GM19025 (cell line): ENCODE results near the gene C17orf100.

Source experiments
- ATAC-seq: cut with Tn5 transposase; IDR thresholded peaks from one replicate; pipeline ENCODE4 v1.9.1; 2021; ENCODE audit warnings: mild to moderate bottlenecking, low read depth, moderate library complexity; ENCODE audit not compliant: unreplicated experiment

C17orf100 gene

DNA sequence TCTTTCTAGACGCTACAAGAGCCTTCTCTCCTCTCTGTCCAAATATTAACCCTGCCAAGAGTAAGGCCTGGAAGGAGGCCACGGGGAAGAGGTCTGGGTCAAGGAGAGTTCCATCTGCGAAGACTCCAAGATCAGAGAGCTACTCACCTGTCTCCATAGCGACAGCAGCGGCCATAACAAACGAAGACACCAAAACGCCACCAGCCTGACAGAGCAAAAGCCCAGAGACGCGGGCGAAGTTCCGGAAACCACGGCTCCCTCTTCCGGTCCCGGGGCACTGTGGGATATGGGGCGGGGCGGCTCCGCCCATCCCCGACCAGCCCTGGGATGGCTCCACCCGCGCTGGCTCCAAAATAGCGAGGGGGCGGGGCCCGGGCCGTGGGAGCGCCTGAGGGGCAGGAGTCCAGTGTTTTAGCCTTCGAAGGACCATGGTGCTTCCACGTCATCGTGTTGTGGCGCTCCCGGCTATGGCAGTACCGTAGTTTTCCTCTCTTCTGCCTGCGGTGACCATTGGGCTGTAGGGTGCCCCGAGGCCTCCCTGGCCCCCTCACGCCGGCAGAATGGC is at the start of gene C17orf100, which contains the start of gene MED31:
C17orf100 (plus strand) TSS at position 409 of the 565 bp plus-strand sequence; CDS start at position 561, 152 bp downstream.
MED31 (minus strand) TSS at position 252 of the 565 bp plus-strand sequence; CDS start at position 175, 77 bp downstream.
- ATAC-seq, result peak; percentile 88

DNA sequence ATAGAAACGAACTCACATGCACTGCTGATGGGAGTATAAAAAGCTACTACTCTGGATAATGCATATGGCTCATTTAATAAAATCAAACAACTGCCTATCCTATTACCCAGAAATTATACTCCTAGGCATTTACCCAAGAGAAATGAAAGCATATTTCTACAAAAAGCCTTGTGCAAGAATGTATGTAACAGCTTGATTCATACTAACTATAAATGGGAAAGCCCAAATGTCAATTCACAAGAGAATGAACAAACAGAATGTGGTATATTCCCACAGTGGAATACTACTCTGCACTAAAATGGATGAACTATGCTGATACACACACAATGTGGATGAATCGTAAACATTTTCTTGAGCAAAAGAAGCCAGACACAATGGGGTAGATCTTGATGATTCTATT is 49.4 kb upstream of the C17orf100 start:
- ATAC-seq, result no peak

DNA sequence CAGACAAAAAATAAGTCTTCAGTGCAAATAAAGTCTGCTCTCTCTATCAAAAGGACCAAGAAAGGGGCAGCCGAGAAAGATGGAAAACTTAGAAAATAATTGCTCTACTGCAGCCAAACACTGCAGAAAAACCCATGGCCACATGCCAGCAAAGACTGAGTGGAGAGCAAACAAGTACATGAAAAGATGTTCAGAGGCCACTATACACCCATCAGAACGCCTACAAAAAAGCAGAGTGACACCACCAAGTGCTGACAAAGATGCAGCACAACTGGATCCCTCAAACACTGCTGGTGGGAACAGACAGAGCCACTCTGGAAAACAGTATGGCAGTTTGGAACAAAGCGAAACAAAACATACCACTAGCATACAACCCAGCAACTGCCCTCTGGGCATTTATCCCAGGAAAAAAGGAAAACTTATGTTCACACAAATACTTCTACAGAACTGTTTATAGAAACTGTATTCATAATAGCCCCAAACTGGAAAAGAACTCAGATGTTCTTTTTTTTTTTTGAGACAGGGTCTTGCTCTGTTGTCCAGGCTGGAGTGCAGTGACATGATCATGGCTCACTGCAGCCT is 47.7 kb upstream of the C17orf100 start:
- no peak for ATAC-seq

DNA sequence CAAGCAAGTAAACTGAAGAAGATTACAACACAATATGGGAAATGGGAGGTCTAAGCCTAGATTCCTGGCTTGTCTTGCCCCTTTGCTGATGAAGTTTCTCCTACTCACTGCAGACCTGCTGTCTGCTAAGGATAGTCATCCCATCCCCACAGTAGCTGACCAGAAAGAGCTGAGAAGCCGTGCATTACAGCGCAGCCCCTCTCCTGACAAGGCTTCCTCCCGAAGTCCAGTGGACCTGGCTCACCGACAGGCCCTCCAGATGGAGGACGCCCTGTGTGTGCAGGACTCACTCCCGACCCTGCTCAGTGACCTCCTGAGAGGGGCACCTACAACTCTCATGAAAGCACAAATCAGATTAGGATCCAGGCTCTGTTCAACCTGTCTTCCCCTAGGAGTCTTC is 46.4 kb upstream of the C17orf100 start:
- no peak for ATAC-seq

DNA sequence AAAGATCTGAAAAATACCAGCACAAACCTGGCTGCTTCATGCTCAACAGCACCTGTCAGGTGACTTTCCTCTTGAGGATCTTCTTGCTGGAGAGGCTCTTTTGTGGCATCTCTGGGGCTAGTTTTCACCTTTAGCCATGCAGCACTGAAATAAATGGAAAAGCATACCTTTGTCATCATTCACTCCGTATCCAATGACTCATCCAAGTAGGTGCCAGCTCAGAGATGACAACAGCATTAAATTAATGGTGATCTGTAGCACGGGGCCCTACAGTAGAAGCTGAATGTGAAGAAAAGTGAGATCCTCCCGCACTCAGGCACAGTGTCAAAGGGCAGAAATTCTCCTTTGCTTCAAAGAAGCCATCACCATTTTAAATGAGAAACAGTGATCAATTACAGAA is 43.2 kb upstream of the C17orf100 start:
- ATAC-seq, result no peak

DNA sequence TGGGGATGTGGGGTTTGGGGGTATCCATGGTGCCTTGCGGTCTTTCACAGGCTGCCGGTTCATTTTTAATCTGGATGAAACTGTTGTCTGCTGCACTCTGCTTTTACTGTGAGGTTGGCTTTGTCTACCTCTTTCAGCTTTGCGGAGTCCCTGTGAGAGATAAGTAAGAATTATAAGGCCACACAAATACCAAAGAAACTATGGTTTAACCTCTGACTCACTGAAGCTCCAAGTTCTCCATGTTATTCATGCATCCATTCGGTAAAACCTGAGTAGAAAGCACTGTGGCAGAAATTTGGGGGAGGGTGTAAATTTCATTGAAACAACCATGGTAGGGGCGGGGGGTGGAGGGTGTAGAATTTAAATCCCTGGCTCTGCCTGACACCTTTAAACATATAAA is 41.6 kb upstream of the C17orf100 start:
- no peak for ATAC-seq

DNA sequence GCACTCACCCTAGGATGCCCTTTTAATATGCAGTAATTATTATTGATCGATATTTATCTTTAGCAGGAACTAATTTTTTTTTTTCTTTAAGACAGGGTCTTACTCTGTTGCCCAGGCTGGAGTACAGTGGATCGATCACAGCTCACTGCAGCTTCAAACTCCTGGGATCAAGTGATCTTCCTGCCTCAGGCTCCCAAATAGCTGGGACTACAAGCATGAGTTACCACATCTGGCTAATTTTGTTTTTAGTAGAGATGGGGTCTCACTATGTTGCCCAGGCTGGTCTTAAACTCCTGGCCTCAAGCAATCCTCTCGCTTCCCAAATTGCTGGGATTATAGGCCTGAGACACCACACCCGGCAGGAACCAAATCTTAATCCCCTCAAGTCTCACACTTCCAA is 40.3 kb upstream of the C17orf100 start:
- ATAC-seq, result no peak

DNA sequence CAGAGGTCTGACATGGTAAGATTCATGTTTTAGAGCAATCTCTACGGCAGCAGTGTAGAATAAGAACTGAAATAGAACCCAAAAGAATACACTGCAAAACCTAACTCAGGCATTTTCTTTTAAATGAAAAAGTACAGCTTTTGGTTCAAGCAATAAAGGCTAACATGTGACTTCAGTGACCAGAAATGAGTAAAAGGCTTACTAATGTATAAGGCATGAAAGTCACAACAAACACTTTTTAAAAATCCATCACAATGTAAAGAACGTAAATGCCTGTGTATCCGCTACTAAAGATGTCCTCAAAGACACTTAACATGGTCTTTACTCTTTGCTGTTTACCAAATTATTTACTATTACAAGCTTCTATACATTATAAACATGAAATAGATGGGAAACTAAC is 27.6 kb upstream of the C17orf100 start:
- ATAC-seq, result no peak

DNA sequence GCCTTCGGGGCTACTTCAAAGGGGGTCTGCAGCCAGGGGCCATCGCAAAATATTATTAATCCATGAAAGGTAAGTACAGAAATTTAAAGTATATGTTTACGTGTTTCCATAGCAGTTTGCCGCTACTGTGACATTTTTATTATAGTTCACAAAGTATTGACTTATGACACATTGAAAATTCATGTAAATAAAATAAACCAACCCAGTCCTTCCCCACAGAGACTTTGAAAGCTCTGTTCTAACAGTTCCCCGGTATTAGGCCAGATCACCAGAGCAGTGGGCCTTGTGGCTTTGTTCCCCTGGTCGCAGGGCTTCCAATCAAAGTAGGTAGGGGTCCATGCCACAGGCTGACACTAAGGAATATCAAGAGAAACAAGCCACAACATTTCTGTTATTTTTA is 24.9 kb upstream of the C17orf100 start:
- no peak for ATAC-seq

DNA sequence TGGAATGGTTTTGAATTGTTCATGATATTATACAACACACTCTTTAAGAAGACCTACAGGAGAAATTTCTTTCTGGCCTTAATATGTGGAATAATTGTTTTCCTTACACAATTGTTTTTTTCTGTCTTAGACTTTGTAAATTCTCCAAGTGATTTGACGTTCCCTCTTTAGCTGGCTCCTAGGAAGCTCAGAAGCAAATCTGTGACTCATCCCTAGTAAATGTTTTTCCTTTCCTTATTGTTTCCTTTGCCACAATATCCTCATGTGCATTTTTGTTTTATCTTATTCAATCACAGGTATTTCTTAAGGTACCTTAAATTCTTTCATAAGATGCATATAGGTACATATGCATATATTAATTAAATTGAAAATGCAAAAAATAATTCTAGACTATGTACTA is 24.5 kb upstream of the C17orf100 start:
- no peak for ATAC-seq

DNA sequence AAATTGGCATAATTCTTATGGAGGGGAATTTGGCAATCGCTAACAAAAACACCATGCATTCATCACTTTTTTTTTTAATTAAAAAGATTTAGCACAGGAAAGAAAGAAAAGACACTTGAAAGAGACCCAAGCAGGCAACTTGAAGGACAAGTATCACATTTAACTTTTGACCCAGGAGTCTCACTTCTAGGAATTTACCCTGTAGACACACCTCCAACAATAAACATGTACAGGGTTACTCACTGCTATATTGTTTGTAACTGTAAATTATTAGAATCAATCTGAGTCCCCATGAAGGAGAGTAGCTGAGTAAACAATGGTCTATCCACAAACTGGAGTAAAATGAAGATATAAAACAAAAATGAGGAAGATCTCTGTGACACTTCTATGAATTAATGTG is 21.2 kb upstream of the C17orf100 start:
- ATAC-seq, result no peak

DNA sequence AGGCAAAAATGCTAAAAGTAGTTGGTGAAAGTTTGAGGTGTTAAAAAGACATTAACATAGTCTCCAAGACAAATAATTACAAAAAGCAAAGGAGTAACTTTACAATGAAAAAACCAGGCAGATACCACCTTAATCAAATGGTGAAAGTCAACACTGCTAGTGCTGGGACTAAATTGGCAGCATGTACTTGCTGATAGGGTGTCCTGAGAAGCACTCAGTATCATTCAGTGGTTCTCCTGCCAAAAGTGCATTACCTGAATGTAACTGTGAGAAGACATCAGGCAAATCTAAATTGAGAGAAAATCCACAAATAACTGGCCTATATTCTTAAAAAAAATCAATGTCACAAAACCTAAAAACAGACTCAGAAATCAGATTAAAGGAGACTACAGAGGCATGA is 19.0 kb upstream of the C17orf100 start:
- no peak for ATAC-seq

DNA sequence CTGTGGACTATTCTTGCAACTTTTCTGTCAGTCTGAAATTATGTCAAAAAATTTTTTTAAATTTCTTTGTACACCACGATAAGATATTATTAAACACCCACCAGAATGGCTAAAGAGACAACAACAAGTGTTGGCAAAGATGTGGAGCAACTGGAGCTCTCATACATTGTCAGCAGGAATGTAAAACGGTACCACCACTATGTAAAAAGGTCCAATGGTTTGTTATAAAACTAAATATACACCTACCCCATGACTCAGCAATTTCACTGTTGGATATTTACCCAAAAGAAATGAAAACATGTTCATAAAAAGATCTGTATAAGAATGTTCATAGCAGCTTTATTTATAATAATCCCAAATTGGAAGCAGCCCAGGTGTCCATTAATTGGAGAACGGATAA is 18.3 kb upstream of the C17orf100 start:
- ATAC-seq, result no peak

DNA sequence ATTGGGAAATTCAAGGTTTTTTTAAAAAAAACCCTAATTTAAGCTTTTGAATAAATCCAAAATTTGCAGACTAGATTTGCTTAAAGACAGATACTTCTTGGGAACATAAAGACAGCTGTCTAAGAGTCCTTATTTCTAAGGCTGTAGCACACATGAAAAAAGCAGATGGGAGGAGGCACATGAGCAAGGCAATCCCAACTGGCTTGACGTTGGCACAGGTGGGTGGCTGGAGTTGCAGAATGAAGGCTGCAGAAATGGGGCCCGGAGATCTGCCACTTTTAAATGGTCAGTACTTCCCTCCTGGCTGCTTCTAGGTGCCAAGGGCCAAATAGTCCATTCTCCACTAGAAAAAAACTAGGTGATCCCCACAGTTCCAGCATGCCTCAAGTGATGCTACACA is 15.5 kb upstream of the C17orf100 start:
- ATAC-seq, result no peak

DNA sequence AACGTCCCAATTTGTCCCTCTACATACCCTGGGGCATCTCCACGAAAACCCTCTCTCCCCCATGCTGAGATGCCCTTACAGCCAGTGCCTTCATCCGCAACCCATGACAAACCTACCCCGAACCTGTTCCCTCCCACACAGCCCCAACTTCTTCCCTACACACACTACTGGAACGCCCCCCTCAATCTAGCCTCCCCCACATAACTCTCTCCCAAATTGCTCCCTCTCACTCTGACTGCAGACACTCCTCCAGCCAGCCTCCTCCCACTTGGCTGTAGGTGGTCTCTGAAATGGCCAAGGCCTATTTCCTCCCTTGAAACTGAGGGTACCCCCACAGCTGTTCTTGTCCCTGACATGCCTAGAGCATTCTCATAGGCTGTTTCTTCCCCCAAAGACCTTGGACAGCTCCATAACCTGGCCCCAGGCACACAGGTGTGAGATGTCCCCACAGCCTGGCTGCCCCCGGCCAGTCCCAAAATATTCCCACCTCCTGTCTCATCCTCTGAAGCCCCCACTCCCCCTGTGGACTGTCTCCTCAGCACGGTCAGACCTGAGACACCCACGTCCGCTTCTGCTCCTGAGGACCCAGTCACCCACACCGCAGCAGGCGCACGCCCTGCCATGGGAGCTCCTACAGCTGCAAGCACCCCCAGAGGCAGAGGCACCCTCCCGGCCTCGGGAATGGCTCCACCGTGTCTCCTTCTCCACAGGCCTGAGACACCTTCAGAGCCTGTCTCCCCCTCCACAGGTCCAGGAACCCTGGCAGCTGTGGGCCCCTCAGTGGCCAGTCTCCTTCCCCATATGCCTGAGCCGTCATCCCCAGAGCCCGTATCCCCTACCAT is 14.7 kb upstream of the C17orf100 start:
- no peak for ATAC-seq

DNA sequence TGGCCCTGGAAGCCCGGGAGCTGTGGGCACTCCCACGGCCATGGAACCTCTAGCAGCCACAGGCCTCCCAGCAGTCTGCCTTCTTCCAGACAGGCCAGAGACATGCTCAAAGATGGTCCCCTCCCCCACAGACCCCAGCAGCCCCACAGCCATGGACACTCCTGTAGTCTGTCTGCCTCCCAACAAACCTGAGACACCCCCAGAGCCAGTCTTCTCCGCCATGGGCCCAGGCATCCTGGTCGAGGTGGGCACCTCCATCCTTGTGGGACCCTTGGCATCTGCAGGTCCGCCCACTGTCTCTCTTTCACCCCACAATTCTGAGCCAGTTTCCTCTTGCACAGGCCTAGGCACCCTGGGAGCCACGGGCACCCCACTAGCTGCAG is 14.1 kb upstream of the C17orf100 start:
- no peak for ATAC-seq

DNA sequence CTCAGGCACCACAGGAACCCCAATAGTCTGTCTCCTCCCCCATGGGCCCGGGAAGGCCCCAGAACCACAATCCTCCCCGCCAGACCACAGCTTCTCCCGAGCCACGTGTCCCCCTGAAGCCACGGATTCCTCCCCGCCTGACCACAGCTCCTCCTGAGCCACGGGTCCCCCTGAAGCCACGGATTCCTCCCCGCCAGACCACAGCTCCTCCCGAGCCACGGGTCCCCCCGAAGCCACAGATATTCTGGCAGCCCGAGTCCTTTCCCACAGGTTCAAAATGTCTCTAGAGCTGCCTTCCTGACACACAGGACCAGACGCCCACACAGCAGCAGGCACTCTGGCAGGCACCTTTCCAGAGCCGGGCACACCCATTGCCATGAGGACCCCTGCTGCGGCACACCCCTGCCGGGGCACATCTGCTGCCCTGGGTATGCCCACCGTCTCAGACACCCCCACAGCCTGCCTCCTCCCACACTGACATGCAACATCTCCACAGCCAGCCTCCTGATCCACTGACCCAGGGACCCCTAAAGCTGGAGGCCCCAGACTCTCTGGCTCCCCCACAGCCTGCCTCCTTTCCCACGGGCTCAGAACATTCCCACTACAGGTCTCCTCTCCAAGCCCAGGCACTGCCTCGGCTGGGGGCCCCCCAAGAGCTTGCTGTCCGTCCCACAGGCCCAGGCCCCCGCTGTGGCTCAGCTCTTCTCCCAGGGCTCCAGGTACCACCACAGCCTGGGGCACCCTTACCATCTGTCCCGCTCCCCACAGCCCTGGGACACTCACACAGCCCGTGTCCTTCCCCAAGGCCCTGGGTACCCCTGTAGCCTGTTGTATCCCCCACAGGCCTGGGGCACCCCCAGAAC is 13.3 kb upstream of the C17orf100 start:
- no peak for ATAC-seq

DNA sequence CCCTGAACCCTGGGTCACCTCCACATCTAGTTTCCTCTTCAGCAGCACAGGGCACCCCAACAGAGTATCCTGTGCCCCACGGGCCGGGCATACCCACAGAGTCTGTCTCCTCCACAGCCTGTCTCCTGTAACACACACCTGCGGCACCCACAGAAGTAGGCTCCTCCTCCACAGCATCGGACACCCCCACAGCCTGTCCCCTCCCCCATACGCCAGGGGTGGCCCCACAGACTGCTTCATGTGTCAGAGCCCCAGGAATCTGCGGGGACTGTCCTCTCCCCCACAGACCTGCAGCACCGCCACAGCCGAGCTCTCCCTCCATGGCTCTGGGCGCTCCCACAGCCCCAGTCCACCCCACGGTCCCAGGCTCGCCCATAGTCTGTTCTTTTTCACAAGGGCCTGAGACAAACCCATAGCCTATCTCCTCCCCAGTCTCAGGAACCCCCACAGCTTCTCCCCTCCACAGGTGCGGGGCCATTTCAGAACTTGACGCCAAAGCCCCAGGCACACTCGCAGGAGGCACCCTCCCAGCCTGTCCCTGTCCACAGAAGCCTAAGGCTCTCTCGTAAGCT is 12.5 kb upstream of the C17orf100 start:
- no peak for ATAC-seq

DNA sequence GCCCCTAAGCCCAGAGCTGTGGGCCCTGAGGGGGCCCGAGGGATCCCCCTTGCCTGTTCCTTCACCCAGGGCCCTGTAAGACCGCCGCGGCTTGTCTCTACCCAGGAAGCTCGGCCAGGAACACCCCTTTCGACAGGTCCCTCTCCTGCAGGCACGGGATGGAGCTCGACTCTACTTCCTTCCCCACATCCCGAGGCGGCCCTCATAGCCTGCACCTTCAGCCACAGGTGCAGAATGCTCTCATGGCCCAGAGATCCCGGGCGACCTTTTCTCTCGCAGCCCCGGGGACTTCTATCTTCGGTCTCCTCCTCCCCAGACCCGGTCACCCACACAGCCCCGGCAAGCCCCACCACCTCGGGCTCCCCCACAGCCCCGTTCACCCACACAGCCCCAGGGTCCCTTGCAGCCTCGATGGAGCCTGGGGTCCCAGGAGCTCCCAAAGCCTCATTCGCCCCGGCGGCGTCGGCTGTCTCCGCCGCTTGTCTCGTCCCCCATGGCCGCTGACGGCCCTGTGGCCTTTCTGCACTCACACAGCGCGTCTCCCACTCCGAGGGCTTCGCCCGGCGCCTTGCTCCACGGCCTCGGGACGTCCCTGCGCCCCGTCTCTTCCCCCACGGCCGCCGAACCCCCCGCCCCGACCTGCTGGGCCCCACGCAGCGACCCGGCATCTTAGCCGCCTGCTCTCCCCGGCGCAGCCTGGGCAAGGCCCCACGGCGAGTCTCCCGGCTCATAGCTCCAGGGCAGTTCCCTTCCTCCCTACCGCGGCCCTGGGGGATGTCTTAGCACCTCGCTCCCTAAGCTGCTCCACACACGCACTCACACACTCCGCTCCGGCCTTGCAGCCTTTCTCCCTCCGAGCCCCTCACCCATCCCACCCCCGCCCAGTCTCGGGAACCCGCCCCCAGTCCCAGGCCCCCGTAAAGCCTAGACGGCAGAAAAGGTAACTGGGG is 11.7 kb upstream of the C17orf100 start:
- ATAC-seq, result no peak
